Measurements from ENCODE around the gene MEIOB.

GRCh38 chr16:1916640-1916990, 44.7 kb upstream of the MEIOB start:
- TF ChIP-seq ESRRA (CRISPR knock-in tag; IDR thresholded peaks at IDR 0.05; ENCODE audit: borderline replicate concordance) (no peak), CTCF (IDR thresholded peaks at IDR 0.05) (no peak), TEAD4 (CRISPR knock-in tag; IDR thresholded peaks at IDR 0.05) (no peak), NFATC4 (CRISPR knock-in tag; IDR thresholded peaks at IDR 0.05) (no peak), FOXK1 (CRISPR knock-in tag; IDR thresholded peaks at IDR 0.05) (no peak)
- TF ChIP-seq, protein P1, sequence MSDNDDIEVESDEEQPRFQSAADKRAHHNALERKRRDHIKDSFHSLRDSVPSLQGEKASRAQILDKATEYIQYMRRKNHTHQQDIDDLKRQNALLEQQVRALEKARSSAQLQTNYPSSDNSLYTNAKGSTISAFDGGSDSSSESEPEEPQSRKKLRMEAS (CRISPR knock-in tag; IDR thresholded peaks at IDR 0.05) = no peak
